OCI-LY3 (cell line): Measurements from ENCODE around the gene ARHGAP1.

ENCODE experiments used
- CTCF ChIP-seq: fragments of 200-600, 300-600 bp; sonication (generic); IDR thresholded peaks from 2 replicates; pipeline ENCODE4 v1.5.1; 2014; ENCODE audit warnings: antibody characterized with exemption, low read length, low read depth
- EZH2phosphoT487 ChIP-seq: fragments of 200-600 bp; shearing (Covaris generic); IDR thresholded peaks from 2 replicates; pipeline ENCODE4 v1.6.1; 2018; ENCODE audit warnings: antibody characterized with exemption, mixed run types, low read depth

DNA sequence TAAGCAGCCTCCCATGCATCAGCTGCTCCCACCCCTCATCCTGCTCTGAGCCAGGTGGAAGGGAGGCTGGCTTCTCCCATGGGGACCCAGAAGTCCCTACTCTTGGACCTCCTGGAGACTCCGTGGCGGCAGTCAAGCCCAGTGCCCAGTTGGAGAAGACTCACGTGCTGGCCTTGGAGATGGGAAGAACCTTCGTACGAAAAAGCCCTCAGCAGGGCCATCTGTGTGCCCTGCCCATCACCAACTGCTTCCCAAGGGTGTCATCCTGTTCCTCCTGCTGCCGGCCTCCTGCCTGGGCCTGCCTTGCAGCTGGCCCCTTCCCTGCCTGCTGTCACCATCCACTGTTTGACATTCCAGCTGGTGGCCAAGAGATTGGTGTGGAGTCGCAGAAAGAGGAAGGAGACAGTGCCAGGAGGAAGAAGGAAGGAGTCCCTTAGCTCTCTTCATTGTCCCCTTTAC, 28.0 kb downstream of the ARHGAP1 start:
- no peak for TF ChIP-seq CTCF
- TF ChIP-seq EZH2phosphoT487 = no peak
